Measurements from ENCODE around the gene WTIP.
A peak's percentile ranks its signal among the peaks of the same experiment; 100 is the strongest.

WTIP gene

DNA sequence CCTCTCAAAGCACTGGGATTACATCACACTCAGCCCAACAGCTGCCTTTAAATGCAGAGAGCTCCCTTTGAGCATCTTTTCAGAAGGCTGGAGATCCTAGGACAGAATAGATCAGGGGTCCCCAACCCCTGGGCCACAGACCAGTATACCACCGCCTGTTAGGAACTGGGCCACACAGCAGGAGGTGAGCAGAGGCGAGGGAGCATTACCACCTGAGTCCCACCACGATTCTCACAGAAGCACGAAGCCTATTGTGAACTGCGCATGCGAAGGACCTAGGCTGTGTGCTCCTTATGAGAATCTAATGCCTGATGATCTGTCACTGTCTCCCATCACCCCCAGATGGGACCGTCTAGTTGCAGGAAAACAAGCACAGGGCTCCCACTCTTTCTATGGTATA lies 2.2 kb upstream of the WTIP start:
- DNase-seq (ENCODE audit: low read depth): no peak

DNA sequence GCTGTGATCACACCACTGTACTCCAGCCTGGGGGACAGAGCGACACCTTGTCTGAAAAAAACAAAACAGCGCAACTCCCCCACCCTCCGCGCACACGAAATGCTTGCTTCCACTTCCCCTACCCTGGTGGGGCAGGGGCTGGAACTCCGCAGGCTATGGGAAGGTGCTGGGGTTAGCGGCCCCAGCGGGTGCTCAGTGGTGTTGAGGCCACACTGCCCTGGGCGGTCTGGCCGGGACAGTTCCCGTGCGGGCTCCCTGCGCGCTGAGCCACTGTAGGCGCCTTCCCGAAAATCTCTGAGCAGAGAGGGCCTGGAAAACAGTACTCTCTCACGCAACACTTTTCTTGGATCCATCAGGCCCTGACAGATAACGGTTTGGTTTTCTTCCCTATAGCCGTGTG lies 1.1 kb upstream of the WTIP start:
- DNase-seq (ENCODE audit: low read depth): no peak

DNA sequence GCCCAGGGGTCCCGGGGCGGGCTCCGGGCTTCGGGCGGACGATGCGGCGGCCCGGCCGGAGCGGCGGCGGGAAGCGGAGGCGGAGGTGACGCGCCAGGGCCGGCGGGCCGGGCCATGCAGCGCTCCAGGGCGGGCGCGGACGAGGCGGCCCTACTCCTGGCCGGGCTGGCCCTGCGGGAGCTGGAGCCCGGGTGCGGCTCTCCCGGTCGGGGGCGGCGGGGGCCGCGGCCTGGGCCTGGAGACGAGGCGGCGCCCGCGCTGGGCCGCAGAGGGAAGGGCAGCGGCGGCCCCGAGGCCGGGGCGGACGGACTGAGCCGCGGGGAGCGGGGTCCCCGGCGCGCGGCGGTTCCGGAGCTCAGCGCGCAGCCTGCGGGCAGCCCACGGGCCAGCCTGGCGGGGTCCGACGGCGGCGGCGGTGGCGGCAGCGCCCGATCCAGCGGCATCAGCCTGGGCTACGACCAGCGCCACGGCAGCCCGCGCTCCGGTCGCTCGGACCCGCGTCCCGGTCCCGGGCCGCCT lies 362 bp downstream of the WTIP start:
- peak; percentile 67 for DNase-seq (ENCODE audit: low read depth)

GRCh38 chr19:34482380-34483250 lies 1.1 kb downstream of the WTIP start:
- DNase-seq (ENCODE audit: low read depth): peak; percentile 49

DNA sequence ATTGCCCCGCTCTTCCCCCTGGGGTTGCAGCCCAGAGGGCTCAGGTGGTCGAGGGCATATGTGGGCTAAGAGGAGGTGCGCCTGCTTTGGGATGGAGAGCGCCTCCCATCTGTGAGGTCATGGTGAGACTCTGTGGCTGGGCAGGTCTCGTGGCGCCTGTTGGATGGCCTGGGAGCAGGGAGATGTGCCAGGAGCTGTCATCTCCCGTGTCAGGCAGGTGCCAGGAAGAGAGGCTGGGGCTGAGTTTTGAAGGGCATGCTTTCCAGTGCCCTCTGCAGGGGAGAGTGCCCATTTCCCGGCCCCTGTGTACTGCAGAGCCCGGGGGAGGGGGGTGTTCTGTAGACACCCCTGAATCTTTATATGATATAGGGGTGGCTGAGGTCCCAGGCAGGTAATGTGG lies 2.8 kb downstream of the WTIP start:
- no peak for DNase-seq (ENCODE audit: low read depth)

DNA sequence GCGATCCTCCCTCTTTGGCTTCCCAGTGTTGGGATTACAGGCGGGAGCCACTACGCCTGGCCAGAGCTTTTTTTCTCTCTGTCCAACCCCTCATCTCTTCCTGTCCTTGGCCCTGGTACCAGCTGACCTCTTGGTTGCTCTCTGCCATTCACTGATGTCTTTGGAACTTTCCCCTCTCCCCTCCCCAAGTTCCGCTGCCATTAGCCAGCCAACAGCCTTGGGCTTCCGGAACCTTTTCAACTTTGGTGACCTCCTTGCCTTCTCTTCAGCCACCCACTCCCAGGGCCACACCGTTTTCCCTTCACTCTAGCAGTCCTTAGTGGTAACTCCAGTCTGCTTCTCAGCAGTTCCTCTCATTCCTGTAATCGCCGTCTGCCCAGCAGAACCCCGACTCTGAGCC lies 4.3 kb downstream of the WTIP start:
- DNase-seq (ENCODE audit: low read depth): no peak

DNA sequence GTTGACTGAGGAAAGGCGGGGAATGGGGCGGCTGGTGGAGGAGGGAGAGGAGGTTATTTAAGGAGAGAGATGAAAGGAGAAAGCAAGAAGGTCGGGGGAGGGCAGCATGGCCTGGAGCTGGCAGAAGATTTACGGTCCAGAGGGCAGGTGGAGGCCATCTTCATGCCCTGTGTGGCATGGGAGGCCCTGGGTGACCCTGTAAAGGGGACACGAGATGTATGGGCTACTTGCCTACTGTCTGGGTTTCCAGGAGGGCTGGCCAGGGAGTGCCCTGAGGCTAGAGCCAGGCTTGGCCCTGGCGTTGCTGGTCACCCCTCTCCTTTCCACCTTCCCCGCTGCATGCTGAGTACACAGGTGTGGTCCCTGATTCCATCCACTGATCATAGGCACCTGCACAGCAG lies 6.1 kb downstream of the WTIP start:
- DNase-seq (ENCODE audit: low read depth): no peak

- no peak for DNase-seq (ENCODE audit: low read depth)
These were observed 7.6 kb downstream of the WTIP start for GRCh38 chr19:34489175-34489574.

DNA sequence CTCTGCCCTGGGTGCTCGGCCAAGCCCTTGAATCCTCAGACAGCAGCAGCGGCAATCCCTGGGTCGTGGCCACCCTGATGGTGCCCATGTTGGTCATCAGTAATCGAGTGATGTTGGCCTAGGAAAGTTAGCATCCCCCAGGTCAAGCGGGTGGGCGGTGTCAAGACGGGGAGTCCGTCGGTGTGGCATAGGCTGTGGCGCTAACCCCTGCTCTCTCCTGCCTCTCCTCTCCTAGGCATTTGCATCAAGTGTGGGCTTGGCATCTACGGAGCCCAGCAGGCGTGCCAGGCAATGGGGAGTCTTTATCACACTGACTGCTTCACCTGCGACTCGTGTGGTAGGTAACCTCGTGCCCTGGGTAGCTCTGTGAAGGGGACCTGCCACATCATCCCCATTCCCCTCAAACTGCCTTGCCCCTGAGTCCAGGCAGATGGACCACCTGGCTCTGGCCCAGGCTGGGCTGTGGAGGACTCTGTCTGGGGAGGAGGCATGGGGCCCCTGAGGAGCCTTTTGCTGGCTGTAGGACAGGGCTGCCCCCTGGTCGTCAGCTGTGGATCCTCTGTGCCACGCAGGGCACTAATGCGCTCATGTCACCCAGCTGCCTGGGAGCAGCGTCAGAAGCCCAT lies 8.7 kb downstream of the WTIP start:
- DNase-seq (ENCODE audit: low read depth): no peak

DNA sequence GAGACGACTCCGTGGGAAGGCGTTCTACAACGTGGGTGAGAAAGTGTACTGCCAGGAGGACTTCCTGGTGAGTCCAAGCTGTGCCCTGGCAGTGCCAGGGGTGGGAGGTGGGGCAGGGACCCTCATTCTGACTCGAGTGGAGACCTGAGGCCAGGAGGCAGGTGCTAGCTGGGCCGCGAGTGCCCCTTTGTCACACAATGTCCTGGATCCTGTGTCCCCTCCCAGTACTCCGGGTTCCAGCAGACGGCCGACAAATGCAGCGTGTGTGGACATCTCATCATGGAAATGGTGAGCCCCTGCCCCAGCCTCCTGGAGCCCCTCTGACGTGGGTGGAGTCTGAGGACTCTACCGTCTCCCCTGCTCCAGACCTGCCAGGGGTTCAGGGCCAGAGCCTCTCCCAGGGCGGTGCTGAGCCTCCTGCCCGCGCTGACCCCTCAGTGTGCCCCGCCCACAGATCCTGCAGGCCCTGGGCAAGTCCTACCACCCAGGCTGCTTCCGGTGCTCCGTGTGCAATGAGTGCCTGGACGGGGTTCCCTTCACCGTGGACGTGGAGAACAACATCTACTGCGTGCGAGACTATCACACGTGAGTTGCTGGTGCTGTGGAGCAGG lies 11.6 kb downstream of the WTIP start:
- DNase-seq (ENCODE audit: low read depth): no peak

DNA sequence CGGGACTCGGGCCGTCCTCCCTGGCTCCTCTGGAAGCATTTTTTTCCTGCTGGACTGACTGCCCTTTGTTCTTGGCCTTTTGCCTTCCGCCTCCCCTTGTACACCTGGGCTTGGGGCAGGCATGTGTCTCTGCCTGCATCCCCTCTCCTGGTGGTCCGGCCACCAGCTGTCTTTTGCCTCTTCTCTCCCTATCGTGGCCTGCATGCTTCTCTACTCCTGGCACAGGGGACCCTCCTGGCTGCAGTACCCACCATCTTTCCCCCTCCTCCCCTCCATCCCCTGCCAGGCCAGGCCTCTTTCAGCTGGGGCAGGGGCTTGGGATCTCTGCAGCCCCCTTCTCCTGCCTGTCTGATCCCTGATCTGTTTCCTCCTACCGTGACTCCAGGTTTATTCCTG lies 12.1 kb downstream of the WTIP start:
- no peak for DNase-seq (ENCODE audit: low read depth)

DNA sequence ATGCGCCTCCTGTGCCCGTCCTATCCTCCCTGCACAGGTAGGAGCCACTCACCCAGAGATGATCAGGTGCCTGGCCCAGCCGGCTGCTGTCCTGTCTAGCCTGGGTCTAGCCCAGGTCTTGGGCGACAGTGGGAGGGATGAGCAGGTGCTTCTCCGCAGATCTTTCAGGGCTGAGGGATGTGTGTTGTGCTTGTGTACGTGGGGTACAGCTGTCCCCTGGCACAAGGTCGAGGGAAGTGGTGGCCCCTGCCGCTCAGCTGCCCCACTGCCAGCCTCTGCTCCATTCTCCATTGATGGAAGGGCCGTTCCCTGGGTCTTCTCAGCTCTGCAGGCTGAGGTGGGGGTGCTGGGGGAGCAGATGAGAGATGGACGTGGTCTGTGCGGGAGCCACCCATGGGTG lies 13.0 kb downstream of the WTIP start:
- DNase-seq (ENCODE audit: low read depth): no peak

GRCh38 chr19:34495416-34495815 lies 13.9 kb downstream of the WTIP start:
- DNase-seq (ENCODE audit: low read depth): no peak

DNA sequence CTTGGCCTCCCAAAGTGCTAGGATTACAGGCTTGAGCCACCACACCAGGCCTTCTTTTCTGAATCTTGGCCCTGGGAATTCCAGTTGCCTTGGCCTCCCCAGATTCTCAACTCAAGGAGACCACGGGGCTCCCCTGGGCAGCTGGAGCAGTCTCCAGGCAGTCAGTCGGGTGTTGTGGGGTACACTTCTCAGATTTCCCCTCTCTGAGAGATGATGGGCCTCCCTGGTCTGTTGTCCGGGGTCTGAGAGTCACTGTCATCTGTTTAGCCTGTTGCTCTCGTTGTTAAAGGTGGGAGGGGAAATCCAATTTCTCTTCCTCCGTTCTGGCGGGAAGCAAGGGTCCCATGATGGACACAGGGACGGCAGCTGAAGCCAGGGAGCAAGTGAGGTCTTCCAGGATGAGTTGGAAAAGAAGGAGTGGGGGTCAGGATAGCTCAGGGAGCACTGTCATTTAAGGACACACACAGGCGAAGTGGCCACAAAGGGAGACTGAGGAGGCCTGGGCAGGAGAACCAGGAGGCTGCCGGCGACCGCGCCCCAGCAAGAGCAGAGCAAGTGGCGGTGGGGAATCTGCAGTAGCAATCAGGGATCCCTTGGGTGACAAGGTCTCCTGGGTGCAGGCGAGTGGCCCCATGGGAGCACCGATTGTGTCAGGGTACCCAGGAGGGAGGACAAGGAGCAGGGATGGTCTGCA lies 15.7 kb downstream of the WTIP start:
- DNase-seq (ENCODE audit: low read depth): no peak

- DNase-seq (ENCODE audit: low read depth): no peak
These were observed 17.7 kb downstream of the WTIP start for GRCh38 chr19:34499155-34499834.

- no peak for DNase-seq (ENCODE audit: low read depth)
These were observed 19.1 kb downstream of the WTIP start for GRCh38 chr19:34500656-34501120.

DNA sequence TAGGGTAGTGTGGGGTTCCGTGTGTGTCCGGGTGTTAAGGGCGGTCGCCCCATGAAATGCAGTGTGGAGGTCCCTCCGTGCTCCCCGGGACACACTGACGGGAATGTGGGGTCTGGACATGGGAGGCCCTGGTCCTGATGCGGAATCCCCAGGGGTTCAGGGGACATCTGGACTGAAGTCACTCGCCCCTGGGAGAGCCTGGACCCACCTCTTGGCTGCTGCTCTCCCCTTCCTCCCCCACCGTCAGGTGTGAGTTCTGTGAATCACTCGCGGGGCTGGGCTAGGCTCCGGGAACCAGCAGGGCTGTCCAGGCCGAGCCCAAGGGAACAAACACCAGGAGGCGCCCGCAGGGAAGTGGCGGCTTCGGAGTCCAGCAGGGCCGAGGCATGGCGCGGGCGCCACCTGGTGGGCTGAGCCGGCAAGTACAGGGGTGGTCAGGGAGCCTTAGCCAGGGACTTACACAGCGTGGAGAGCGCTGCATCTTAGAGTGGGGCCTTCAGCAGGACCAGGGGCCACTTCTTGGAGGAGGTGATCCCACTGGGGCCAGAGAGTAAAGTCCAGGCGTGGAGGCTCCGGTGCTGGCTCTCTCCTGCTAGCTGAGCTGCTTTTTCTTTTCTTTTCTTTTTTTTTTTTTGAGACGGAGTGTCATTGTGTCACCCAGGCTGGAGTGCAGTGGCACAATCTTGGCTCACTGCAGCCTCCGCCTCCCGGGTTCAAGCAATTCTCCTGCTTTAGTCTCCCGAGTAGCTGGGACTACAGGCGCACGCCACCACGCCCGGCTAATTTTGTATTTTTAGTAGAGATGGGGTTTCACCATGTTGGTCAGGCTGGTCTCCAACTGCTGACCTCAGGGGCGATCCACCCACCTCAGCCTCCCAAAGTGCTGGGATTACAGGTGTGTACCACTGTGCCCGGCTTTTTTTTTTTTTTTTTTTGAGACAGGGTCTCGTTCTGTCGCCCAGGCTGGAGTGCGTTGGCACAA lies 20.1 kb downstream of the WTIP start:
- peak; percentile 89 for DNase-seq (ENCODE audit: low read depth)

GRCh38 chr19:34502582-34503411 lies 21.2 kb downstream of the WTIP start:
- DNase-seq (ENCODE audit: low read depth): no peak

DNA sequence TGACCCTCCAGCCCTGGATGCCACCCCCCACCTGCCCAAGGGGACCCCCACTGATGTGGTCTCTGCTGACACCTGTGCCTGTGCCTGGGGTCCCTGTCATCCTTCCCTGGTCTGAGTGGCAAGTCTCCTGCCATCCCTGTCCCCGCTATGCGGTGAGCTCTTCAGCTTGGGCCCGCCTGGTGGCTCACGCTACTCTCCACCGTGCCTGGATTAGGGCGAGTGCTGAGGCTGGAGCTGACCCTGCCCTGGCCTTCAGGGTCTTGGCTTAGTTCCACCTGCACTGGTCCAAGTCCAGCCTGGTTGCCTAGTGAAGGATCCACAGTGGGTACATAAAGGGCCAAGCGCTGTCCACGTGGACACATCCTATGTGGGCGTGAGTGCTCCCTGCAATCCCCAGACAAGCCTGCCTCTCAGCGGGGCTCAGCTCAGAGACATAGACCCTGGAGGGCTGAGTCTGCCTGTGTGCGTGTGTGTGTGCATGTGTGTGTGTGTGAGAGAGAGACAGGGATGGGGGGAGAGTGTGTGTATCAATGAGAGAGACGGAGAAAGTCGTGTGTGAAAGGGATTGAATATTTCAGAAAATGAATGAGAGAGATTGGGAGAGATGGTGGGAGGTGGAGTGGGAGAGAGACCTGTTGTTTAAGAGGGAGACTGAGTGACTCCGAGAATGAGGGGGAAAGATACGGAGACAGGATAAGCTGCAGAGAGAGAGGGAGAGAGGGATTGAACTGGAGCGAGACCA lies 22.1 kb downstream of the WTIP start:
- no peak for DNase-seq (ENCODE audit: low read depth)

All from ELR (cell line).